Coronary artery (tissue), 2 donors: Measurements from ENCODE around the gene CYP1A1.

Experiments used
- DNase-seq: peaks from one replicate; pipeline ENCODE4 v3.0.0-alpha.2; 2017; ENCODE audit warnings: low spot score
- H3K27ac ChIP-seq, 2 donors: fragments of 200-600 bp; sonication (generic); one replicate each; pipeline ENCODE4 v1.5.1; 2016 to 2019
- H3K4me3 ChIP-seq: fragments of 200-600 bp; sonication (generic); 2 replicates; pipeline ENCODE4 v1.5.1; 2016; ENCODE audit warnings: mild to moderate bottlenecking, moderate library complexity
- TF ChIP-seq, protein P1 (sequence below): fragments of 200-600 bp; sonication (generic); IDR thresholded peaks from one replicate; pipeline ENCODE4 v1.5.1; 2019; ENCODE audit warnings: antibody characterized with exemption

CYP1A1 gene

DNA sequence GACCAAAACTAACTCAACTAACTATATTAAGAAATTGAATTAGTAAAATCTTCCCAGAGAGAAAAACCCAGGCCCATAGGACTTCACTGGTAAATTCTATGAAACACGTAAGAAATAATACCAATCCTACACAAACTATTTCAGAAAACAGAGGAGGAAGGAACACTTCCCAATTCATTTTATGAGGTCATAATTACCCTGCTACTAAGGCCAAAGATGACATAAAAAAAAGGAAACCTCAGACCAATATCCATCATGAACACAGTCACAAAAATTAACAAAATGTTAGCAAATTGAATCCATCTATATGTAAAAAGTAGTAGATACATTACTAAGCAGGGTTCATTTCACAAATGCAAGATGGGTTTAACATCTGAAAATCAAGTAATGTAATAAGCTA, 33.0 kb downstream of the CYP1A1 start:
- TF ChIP-seq, protein P1, sequence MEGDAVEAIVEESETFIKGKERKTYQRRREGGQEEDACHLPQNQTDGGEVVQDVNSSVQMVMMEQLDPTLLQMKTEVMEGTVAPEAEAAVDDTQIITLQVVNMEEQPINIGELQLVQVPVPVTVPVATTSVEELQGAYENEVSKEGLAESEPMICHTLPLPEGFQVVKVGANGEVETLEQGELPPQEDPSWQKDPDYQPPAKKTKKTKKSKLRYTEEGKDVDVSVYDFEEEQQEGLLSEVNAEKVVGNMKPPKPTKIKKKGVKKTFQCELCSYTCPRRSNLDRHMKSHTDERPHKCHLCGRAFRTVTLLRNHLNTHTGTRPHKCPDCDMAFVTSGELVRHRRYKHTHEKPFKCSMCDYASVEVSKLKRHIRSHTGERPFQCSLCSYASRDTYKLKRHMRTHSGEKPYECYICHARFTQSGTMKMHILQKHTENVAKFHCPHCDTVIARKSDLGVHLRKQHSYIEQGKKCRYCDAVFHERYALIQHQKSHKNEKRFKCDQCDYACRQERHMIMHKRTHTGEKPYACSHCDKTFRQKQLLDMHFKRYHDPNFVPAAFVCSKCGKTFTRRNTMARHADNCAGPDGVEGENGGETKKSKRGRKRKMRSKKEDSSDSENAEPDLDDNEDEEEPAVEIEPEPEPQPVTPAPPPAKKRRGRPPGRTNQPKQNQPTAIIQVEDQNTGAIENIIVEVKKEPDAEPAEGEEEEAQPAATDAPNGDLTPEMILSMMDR = no peak
- no peak for DNase-seq
- no peak overlapping the region for H3K27ac ChIP-seq
- no peak overlapping the region for H3K4me3 ChIP-seq

- Histone ChIP-seq H3K27ac (no peak overlapping the region), H3K4me3 (no peak overlapping the region)
- no peak for DNase-seq
- TF ChIP-seq, protein P1 = no peak
These were observed 41.6 kb downstream of the CYP1A1 start for GRCh38 chr15:74683758-74684157.

DNA sequence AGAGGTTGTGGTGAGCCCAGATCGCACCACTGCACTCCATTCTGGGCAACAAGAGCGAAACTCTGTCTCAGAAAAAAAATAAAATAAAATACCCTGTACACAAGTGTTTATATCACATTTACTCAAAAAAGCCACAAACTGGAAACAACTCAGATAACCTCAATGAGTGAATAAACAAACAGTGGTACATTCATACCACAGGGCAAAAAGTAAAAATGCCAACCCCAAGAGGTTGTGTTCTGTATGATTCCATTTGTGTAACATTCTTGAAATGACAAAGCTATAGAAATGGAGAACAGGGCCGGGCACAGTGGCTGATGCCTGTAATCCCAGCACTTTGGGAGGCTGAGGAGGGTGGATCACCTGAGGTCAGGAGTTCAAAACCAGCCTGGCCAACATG, 42.4 kb downstream of the CYP1A1 start:
- Histone ChIP-seq H3K4me3 (no peak overlapping the region), H3K27ac (no peak overlapping the region)
- TF ChIP-seq, protein P1 = no peak
- no peak for DNase-seq

DNA sequence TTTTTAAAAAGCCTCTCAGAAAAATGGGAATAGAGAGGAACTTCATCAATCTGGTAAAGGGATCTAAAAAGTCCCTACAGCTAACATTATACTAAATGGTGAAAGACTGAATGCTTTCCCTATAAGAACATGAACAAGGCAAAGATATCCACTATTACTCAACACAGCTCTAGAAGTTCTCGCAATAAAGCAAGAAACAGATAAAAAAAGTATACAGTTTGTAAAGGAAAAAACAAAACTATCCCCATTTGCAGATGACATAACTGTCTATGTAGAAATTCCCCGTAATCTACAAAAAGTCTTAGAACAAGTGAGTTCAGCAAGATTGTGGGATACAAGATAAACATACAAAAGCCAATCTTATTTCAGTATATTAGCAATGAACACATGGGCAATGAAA, 44.9 kb downstream of the CYP1A1 start:
- DNase-seq = no peak
- TF ChIP-seq, protein P1 = no peak
- no peak overlapping the region for H3K27ac ChIP-seq
- H3K4me3 ChIP-seq = no peak overlapping the region

GRCh38 chr15:74676801-74677200, 48.5 kb downstream of the CYP1A1 start:
- TF ChIP-seq, protein P1 = no peak
- Histone ChIP-seq H3K27ac (no peak overlapping the region), H3K4me3 (no peak overlapping the region)
- no peak for DNase-seq

DNA sequence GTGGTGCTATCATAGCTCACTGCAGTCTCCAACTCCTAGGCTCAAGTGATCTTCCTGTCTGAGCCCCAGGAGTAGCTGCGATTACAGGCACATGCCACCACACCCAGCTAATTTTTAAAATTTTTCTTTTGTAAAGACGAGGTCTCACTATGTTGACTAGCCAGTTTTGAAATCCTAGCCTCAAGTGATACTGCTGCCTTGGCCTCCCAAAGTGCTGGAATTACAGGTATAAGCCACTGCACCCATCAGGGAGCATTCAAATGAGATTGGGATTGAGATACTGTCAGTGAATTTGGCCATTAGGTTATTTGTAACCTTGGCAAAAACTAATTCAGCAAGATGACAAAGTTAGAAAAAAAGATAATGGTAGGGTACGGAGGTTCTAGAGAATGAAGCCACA, 51.2 kb downstream of the CYP1A1 start:
- no peak for DNase-seq
- no peak overlapping the region for H3K4me3 ChIP-seq
- TF ChIP-seq, protein P1 = no peak
- no peak overlapping the region for H3K27ac ChIP-seq

- TF ChIP-seq, protein P1 = no peak
- no peak overlapping the region for H3K4me3 ChIP-seq
- no peak overlapping the region for H3K27ac ChIP-seq
- DNase-seq = no peak
These were observed 55.7 kb downstream of the CYP1A1 start for GRCh38 chr15:74669627-74670026.
